HFFc6 (cell line): Measurements from ENCODE around the gene DTX4. TPM values are rescaled to one million over a fixed set of nuclear protein-coding genes. Genes with fewer than 3 reads are reported as not detected.
"Not testable (repeated sequence)": the region's sequence is repeated elsewhere in the genome, so short reads cannot be mapped to it uniquely, and the experiment has no call there.

Source experiments
- DNase-seq: peaks from one replicate; pipeline ENCODE4 v3.0.0-alpha.2; 2018
- H3K27ac Mint-ChIP-seq: 2 replicates; pipeline ENCODE4 v1.8.0; 2020; ENCODE audit warnings: mild to moderate bottlenecking, mixed read lengths
- H3K27me3 Mint-ChIP-seq: 2 replicates; pipeline ENCODE4 v1.8.0; 2021; ENCODE audit warnings: mild to moderate bottlenecking, moderate library complexity, mixed read lengths; ENCODE audit not compliant: insufficient read depth
- H3K36me3 Mint-ChIP-seq: 2 replicates; pipeline ENCODE4 v1.8.0; 2021; ENCODE audit warnings: low read depth, mixed read lengths
- H3K4me1 Mint-ChIP-seq: 2 replicates; pipeline ENCODE4 v1.8.0; 2020; ENCODE audit warnings: low read depth, mixed read lengths
- H3K4me3 Mint-ChIP-seq: 2 replicates; pipeline ENCODE4 v1.8.0; 2020; ENCODE audit warnings: mild to moderate bottlenecking, moderate library complexity, mixed read lengths
- H3K9me3 Mint-ChIP-seq: 2 replicates; pipeline ENCODE4 v1.8.0; 2020; ENCODE audit warnings: mild to moderate bottlenecking, mixed read lengths
- CTCF ChIP-seq: fragments of 200-600 bp; sonication (generic); IDR thresholded peaks from 2 replicates; pipeline ENCODE4 v1.5.0; 2021; ENCODE audit warnings: antibody characterized with exemption, mild to moderate bottlenecking
- long read RNA-seq: library from polyadenylated mRNA; unstranded; transcript quantifications from one replicate; pipeline ENCODE4 v2.0.0, GENCODE V29; 2019
- total RNA-seq, 6 experiments: library from RNA; stranded (reverse); fragmentation: NEBNext Ultra II Directional; extraction: Animal tissue kit (Norgen Biotek cat#: 25700); gene quantifications; 2 replicates in 1 of 6; 3 replicates in 5 of 6; pipeline ENCODE4 v1.2.3, GENCODE V29; 2021

The DTX4 gene
- 1 to 10 TPM; 3.2 to 4.6 (median 4.1) TPM for total RNA-seq
- long read RNA-seq, partial matches to known transcripts, result 0 of 1 reads
- long read RNA-seq, other reads (novel, unspliced or antisense), result 1 of 1 reads

GRCh38 chr11:59171508-59172322 lies at the start of gene DTX4:
Gene DTX4, plus strand, starts transcription at chr11:59172132. Its CDS starts 464 bp downstream, at chr11:59172596.
- H3K27ac Mint-ChIP-seq, result peak within 1 kb of the TSS; percentile 40; the same call in 1 of the 2 replicates
- peak; percentile 91 for TF ChIP-seq CTCF

GRCh38 chr11:59135648-59136461 lies 36.1 kb upstream of the DTX4 start:
- H3K27ac Mint-ChIP-seq, result peak overlapping the region; percentile 48; the same call in 1 of the 2 replicates
- TF ChIP-seq CTCF, result peak; percentile 96
- H3K4me3 Mint-ChIP-seq, result peak overlapping the region; percentile 54
- peak; percentile 64 for DNase-seq
- no peaks in the 10 kb centered on the region for H3K27me3 Mint-ChIP-seq
- peaks cover 15% of the 10 kb centered on the region for H3K9me3 Mint-ChIP-seq
- peaks cover 34% of the 10 kb centered on the region for H3K36me3 Mint-ChIP-seq
- H3K4me1 Mint-ChIP-seq, result peaks cover 11% of the 10 kb centered on the region

More at GRCh38 chr11:59171508-59172322, at the start of gene DTX4:
- Mint-ChIP-seq H3K36me3 (no peaks in the 10 kb centered on the region), H3K4me1 (peaks cover 33% of the 10 kb centered on the region), H3K4me3 (peak within 1 kb of the TSS; percentile 91), H3K27me3 (peaks cover 4% of the 10 kb centered on the region), H3K9me3 (no peaks in the 10 kb centered on the region)
- peak; percentile 86 for DNase-seq

GRCh38 chr11:59136551-59136950 lies 35.4 kb upstream of the DTX4 start:
- H3K27ac Mint-ChIP-seq, DNase-seq, H3K27me3 Mint-ChIP-seq, H3K9me3 Mint-ChIP-seq, H3K4me3 Mint-ChIP-seq: not testable (repeated sequence)
- H3K36me3 Mint-ChIP-seq, result peaks cover 31% of the 10 kb centered on the region
- H3K4me1 Mint-ChIP-seq, result peaks cover 18% of the 10 kb centered on the region

GRCh38 chr11:59137190-59137589 lies 34.7 kb upstream of the DTX4 start:
- Mint-ChIP-seq H3K4me3 (no peak overlapping the region), H3K27me3 (no peaks in the 10 kb centered on the region), H3K4me1 (peaks cover 22% of the 10 kb centered on the region), H3K9me3 (peaks cover 8% of the 10 kb centered on the region), H3K27ac (no peak overlapping the region), H3K36me3 (peaks cover 24% of the 10 kb centered on the region)
- TF ChIP-seq CTCF, result no peak
- DNase-seq, result no peak

- H3K27me3 Mint-ChIP-seq, result no peaks in the 10 kb centered on the region; the same call in 1 of the 2 replicates
- H3K27ac Mint-ChIP-seq, result no peak overlapping the region
- peaks cover 28% of the 10 kb centered on the region for H3K4me1 Mint-ChIP-seq
- no peak overlapping the region for H3K4me3 Mint-ChIP-seq
- DNase-seq, result no peak
- H3K9me3 Mint-ChIP-seq, result no peaks in the 10 kb centered on the region
- peaks cover 10% of the 10 kb centered on the region; the same call in 1 of the 2 replicates for H3K36me3 Mint-ChIP-seq
- TF ChIP-seq CTCF, result no peak
These were observed 33.3 kb upstream of the DTX4 start for GRCh38 chr11:59138643-59139042.
